SK-N-SH (cell line): ENCODE measurements around the gene TBC1D3B. TPM values are rescaled to one million over a fixed set of nuclear protein-coding genes. Genes with fewer than 3 reads are reported as not detected.
"Not testable (repeated sequence)": the region's sequence is repeated elsewhere in the genome, so short reads cannot be mapped to it uniquely, and the experiment has no call there.

Experiments used
- CTCF ChIA-PET: fragments of 300-600, 350-600 bp; formaldehyde crosslinking; extraction: SDS; loops from one replicate; lab custom pipeline; 2021; lab: Yijun Ruan, JAX
- POLR2A ChIA-PET: fragments of 350-600 bp; sonication (Branson Sonifier 250); formaldehyde crosslinking; extraction: SDS; loops from one replicate; lab custom pipeline; 2020; ENCODE audit warnings: antibody characterized with exemption, inconsistent platforms; lab: Yijun Ruan, JAX
- DNase-seq: peaks from one replicate; pipeline ENCODE4 v3.0.0; 2012
- H2AFZ ChIP-seq: fragments of 200-600 bp; sonication (generic); 2 replicates; pipeline ENCODE4 v1.8.1; 2016; ENCODE audit warnings: antibody characterized with exemption, mild to moderate bottlenecking, low read depth
- H3F3A ChIP-seq: fragments of 200-600 bp; sonication (generic); replicated peaks from 2 replicates; pipeline ENCODE3; 2016; ENCODE audit warnings: antibody characterized with exemption, mild to moderate bottlenecking; ENCODE audit not compliant: insufficient read depth
- H3K27ac ChIP-seq, 2 experiments: fragments of 200-500 bp in 1 of 2; fragments of 200-600 bp in 1 of 2; sonication (Bioruptor generic) in 1 of 2; sonication (generic), shearing (Covaris generic) in 1 of 2; 2 replicates each; pipeline versions ENCODE4 v1.5.1 to v1.6.1; 2014 to 2016; ENCODE audit warnings: low read depth in 2 of 2, inconsistent platforms in 1 of 2, low read length in 1 of 2, mild to moderate bottlenecking in 1 of 2, mixed read lengths in 1 of 2
- H3K27me3 ChIP-seq: fragments of 200-600 bp; sonication (generic), shearing (Covaris generic); 2 replicates; pipeline ENCODE4 v1.6.1; 2016; ENCODE audit warnings: mixed run types; ENCODE audit not compliant: insufficient read depth
- H3K36me3 ChIP-seq, 2 experiments: fragments of 200-500 bp in 1 of 2; fragments of 200-600 bp in 1 of 2; sonication (Bioruptor generic) in 1 of 2; sonication (generic) in 1 of 2; replicated peaks in 1 of 2; 2 replicates each; pipeline versions ENCODE3 to v1.5.1; 2014 to 2016; ENCODE audit warnings: low read length in 1 of 2, mild to moderate bottlenecking in 1 of 2; ENCODE audit not compliant: insufficient read depth in 2 of 2, control insufficient read depth in 1 of 2
- H3K4me1 ChIP-seq, 2 experiments: fragments of 200-500 bp in 1 of 2; fragments of 200-600 bp in 1 of 2; sonication (Bioruptor generic) in 1 of 2; sonication (generic), shearing (Covaris generic) in 1 of 2; 2 replicates each; pipeline versions ENCODE4 v1.5.1 to v1.6.1; 2014 to 2016; ENCODE audit warnings: low read depth in 1 of 2, low read length in 1 of 2, mixed run types in 1 of 2; ENCODE audit not compliant: insufficient read depth in 2 of 2, control insufficient read depth in 1 of 2
- H3K4me2 ChIP-seq: fragments of 200-600 bp; sonication (generic), shearing (Covaris generic); 2 replicates; pipeline ENCODE4 v1.6.1; 2017; ENCODE audit warnings: mixed run types
- H3K4me3 ChIP-seq, 2 experiments: fragments of 200-500 bp in 1 of 2; fragments of 200-600 bp in 1 of 2; sonication (Bioruptor generic) in 1 of 2; sonication (generic), shearing (Covaris generic) in 1 of 2; 2 replicates each; pipeline versions ENCODE4 v1.5.1 to v1.8.1; 2014 to 2016; ENCODE audit warnings: low read depth in 2 of 2, inconsistent platforms in 1 of 2, low read length in 1 of 2, mild to moderate bottlenecking in 1 of 2, mixed read lengths in 1 of 2, moderate library complexity in 1 of 2
- H3K79me2 ChIP-seq: fragments of 200-600 bp; sonication (generic); 2 replicates; pipeline ENCODE4 v1.8.1; 2017; ENCODE audit warnings: mild to moderate bottlenecking; ENCODE audit not compliant: insufficient read depth
- H3K9ac ChIP-seq: fragments of 200-600 bp; sonication (generic); 2 replicates; pipeline ENCODE4 v1.6.1; 2017; ENCODE audit warnings: mixed run types
- H3K9me2 ChIP-seq: fragments of 200-600 bp; sonication (generic); 2 replicates; pipeline ENCODE4 v1.6.1; 2017; ENCODE audit warnings: mixed run types
- H3K9me3 ChIP-seq: fragments of 200-600 bp; sonication (generic); 2 replicates; pipeline ENCODE4 v1.6.1; 2017; ENCODE audit warnings: mixed run types, mild to moderate bottlenecking, moderate library complexity
- H4K20me1 ChIP-seq: fragments of 200-600 bp; sonication (generic); 2 replicates; pipeline ENCODE4 v1.6.1; 2017; ENCODE audit warnings: mild to moderate bottlenecking, mixed run types; ENCODE audit not compliant: insufficient read depth
- CHD2 ChIP-seq: fragments of 150-350 bp; IDR thresholded peaks from 2 replicates; pipeline ENCODE4 v1.6.1; 2018; ENCODE audit warnings: low read length; ENCODE audit not compliant: partially characterized antibody
- EZH2phosphoT487 ChIP-seq: fragments of 200-600 bp; sonication (generic); IDR thresholded peaks from 2 replicates; pipeline ENCODE4 v1.6.1; 2017; ENCODE audit warnings: low read depth, mixed run types, mild to moderate bottlenecking, antibody characterized with exemption, moderate library complexity, borderline replicate concordance
- FOSL2 ChIP-seq: IDR thresholded peaks from 2 replicates; pipeline ENCODE4 v1.4.0; 2012; ENCODE audit warnings: low read depth, mild to moderate bottlenecking, moderate library complexity, borderline replicate concordance
- FOXJ3 ChIP-seq: sonication (generic); formaldehyde crosslinking; IDR thresholded peaks from 2 replicates; pipeline ENCODE4 v1.5.1; 2020; ENCODE audit warnings: mild to moderate bottlenecking, missing genetic modification reagents
- GABPA ChIP-seq: IDR thresholded peaks from 2 replicates; pipeline ENCODE4 v1.4.0; 2012; ENCODE audit warnings: low read depth, mild to moderate bottlenecking
- JUND ChIP-seq: IDR thresholded peaks from 2 replicates; pipeline ENCODE4 v1.4.0; 2012
- MEF2A ChIP-seq: IDR thresholded peaks from 2 replicates; pipeline ENCODE4 v1.4.0; 2012; ENCODE audit warnings: low read depth, borderline replicate concordance
- MXI1 ChIP-seq: IDR thresholded peaks from 2 replicates; pipeline ENCODE4 v1.6.1; 2012; ENCODE audit warnings: mild to moderate bottlenecking, low read depth, low read length, improper control_type of control experiment
- NFIC ChIP-seq: IDR thresholded peaks from 2 replicates; pipeline ENCODE4 v1.4.0; 2012; ENCODE audit warnings: borderline replicate concordance
- RCOR1 ChIP-seq: fragments of 150-350 bp; IDR thresholded peaks from 2 replicates; pipeline ENCODE4 v1.6.1; 2017; ENCODE audit warnings: antibody characterized with exemption, low read length
- RXRA ChIP-seq: IDR thresholded peaks from 2 replicates; pipeline ENCODE4 v1.4.0; 2012; ENCODE audit warnings: low read depth, mild to moderate bottlenecking, borderline replicate concordance
- SMC3 ChIP-seq: IDR thresholded peaks from 2 replicates; pipeline ENCODE4 v1.6.1; 2012; ENCODE audit warnings: low read depth, low read length, improper control_type of control experiment
- TCF12 ChIP-seq: IDR thresholded peaks from 2 replicates; pipeline ENCODE4 v1.4.0; 2012
- WGBS: methylation state at CpG from one replicate; pipeline ENCODE4 v1.1.6; 2017; ENCODE audit warnings: low lambda C conversion rate; 5-methylcytosine and 5-hydroxymethylcytosine counted together
- polyA plus RNA-seq, 3 experiments: library from polyadenylated mRNA; depleted of rRNA; stranded (reverse); fragments of >200 nt; gene quantifications; 2 replicates each; pipeline ENCODE4 v1.2.3, GENCODE V29; 2012
- TF ChIP-seq, protein P1 (sequence below): IDR thresholded peaks from 2 replicates; pipeline ENCODE4 v1.4.0; 2012; ENCODE audit warnings: low read depth, borderline replicate concordance
- TF ChIP-seq, protein P2 (sequence below): fragments of 150-350 bp; IDR thresholded peaks from 2 replicates; pipeline ENCODE4 v1.6.1; 2017; ENCODE audit warnings: antibody characterized with exemption, low read length, low read depth, borderline replicate concordance
- TF ChIP-seq, protein P3 (sequence below): IDR thresholded peaks from 2 replicates; pipeline ENCODE4 v1.4.0; 2012; ENCODE audit warnings: low read depth
- TF ChIP-seq, protein P4 (sequence below): fragments of 150-350 bp; IDR thresholded peaks from 2 replicates; pipeline ENCODE4 v1.6.1; 2016; ENCODE audit warnings: mild to moderate bottlenecking, low read depth, low read length

Gene TBC1D3B
- polyA plus RNA-seq, 1 of the 3 experiments (the other 2 are of a cell fraction) = 3.7 TPM

DNA sequence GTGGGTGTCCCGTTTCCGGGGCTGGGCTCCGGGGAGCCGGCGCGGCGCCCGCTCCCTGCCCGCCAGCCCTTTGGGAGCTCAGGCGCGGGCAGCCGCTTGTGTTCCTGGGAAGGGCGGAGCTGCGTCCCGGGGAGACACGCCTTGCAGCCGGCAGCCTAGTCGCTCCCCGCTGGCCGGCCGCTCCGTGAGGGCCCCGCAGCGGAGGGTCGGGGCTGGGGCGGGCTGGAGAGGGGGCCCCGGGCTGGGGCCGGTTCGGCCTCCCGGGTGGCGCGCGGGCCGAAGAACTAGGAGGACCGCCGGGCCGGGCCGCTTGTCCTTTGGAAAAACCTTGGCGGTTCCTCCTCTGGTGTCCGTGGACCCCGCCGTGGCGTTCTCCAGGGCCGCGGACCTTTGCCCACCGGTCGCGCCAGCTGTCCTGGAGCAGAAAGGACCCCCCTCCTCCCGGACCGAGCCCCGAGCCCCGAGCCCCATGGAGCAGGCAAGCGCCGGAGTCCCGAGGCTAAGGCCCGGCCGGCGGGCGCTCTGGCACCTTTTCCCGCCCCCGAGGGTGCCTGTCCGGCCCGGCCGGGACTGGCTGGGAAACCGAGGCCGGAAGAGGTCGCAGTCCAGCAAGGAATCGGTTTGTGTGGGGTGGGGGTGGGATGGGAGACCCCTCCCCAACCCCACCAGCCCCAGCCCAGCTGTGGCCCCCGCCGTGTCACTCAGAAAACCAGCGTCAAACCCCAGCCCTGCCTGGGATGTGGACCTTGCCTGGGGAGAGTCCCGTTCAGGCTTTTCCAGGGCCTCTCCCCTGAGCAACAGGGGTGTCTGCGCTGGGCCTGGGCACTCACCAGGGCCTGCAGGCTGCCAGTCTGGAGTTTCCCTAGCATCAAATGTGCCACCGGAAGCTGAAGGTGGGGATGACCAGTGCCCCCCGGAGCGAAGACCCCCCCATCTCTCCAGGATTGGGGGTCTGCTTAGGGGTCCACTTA, 6.8 kb upstream of the TBC1D3B start (continued):
- TF ChIP-seq SMC3 = no peak
- TF ChIP-seq RCOR1 = no peak
- TF ChIP-seq TCF12 = no peak

DNA sequence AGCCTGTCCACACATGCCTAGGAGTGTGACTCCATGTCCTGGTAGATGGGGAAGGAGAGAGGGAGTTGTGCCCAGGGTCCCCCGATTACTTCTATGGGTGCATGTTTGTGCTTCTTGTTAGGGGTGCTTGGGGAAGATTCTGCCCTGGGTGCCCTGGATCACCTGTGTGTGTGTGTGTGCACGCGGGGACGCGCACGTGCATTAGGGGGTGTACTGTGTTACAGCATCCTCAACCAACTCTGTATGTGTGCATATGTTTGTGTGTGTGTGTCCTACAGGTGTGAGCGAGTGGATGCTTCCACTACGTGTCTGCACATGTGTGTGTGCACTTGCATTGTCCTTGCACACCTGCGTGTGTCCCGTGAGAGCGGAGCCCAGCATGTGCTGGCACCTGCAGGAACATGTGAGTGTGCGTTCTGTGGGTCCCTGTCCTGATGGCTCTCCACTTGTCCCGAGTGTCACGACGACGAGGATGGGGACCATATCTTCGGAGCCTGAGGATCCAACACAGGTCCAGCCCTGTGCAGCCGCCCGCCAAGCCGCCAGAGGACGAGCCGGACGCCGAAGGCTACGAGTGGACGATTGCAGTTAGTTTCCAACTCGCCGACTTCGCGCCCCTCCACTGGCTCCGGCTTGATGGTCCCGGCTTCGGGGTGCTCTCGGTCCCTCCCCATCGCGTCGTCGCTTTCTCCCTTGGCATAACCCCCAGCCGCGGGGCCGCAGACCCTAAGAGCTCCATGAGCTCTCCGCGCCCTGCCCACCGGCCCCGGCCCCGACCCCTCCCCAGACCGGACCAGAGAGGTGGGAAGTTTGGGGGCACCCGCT, 6.0 kb upstream of the TBC1D3B start:
- ChIA-PET CTCF (interaction anchor here (0.7 to 0.9 kb wide), 2 partner anchors 300 to 304 kb away, joined by 3 read pairs; partner anchors contain the start of gene ZNHIT3), POLR2A (no interaction called here)
- no peak for DNase-seq
- no peaks in the 10 kb centered on the region for H3F3A ChIP-seq
- peak overlapping the region; percentile 89 for H3K4me2 ChIP-seq
- H3K9ac ChIP-seq = no peak overlapping the region
- TF ChIP-seq FOXJ3 (CRISPR knock-in tag) (no peak), MXI1 (no peak), GABPA (no peak), RCOR1 (no peak), RXRA (no peak), FOSL2 (no peak), EZH2phosphoT487 (no peak), JUND (no peak), CHD2 (no peak), NFIC (no peak), MEF2A (no peak)
- TF ChIP-seq, protein P1, sequence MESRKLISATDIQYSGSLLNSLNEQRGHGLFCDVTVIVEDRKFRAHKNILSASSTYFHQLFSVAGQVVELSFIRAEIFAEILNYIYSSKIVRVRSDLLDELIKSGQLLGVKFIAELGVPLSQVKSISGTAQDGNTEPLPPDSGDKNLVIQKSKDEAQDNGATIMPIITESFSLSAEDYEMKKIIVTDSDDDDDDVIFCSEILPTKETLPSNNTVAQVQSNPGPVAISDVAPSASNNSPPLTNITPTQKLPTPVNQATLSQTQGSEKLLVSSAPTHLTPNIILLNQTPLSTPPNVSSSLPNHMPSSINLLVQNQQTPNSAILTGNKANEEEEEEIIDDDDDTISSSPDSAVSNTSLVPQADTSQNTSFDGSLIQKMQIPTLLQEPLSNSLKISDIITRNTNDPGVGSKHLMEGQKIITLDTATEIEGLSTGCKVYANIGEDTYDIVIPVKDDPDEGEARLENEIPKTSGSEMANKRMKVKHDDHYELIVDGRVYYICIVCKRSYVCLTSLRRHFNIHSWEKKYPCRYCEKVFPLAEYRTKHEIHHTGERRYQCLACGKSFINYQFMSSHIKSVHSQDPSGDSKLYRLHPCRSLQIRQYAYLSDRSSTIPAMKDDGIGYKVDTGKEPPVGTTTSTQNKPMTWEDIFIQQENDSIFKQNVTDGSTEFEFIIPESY = no peak
- TF ChIP-seq, protein P2, sequence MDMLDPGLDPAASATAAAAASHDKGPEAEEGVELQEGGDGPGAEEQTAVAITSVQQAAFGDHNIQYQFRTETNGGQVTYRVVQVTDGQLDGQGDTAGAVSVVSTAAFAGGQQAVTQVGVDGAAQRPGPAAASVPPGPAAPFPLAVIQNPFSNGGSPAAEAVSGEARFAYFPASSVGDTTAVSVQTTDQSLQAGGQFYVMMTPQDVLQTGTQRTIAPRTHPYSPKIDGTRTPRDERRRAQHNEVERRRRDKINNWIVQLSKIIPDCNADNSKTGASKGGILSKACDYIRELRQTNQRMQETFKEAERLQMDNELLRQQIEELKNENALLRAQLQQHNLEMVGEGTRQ = no peak
- TF ChIP-seq, protein P3, sequence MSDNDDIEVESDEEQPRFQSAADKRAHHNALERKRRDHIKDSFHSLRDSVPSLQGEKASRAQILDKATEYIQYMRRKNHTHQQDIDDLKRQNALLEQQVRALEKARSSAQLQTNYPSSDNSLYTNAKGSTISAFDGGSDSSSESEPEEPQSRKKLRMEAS = no peak
- TF ChIP-seq, protein P4, sequence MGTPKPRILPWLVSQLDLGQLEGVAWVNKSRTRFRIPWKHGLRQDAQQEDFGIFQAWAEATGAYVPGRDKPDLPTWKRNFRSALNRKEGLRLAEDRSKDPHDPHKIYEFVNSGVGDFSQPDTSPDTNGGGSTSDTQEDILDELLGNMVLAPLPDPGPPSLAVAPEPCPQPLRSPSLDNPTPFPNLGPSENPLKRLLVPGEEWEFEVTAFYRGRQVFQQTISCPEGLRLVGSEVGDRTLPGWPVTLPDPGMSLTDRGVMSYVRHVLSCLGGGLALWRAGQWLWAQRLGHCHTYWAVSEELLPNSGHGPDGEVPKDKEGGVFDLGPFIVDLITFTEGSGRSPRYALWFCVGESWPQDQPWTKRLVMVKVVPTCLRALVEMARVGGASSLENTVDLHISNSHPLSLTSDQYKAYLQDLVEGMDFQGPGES = no peak
- no peaks in the 10 kb centered on the region for H3K4me1 ChIP-seq
- peak overlapping the region; percentile 29; the same call in 1 of the 2 replicates for H2AFZ ChIP-seq
- no peaks in the 10 kb centered on the region for H3K9me2 ChIP-seq
- no peaks in the 10 kb centered on the region for H3K79me2 ChIP-seq
- no peak overlapping the region for H3K27ac ChIP-seq
- no peaks in the 10 kb centered on the region for H3K9me3 ChIP-seq
- no peaks in the 10 kb centered on the region for H3K36me3 ChIP-seq
- no peaks in the 10 kb centered on the region for H4K20me1 ChIP-seq
- WGBS = 25% methylated on average over 46 of the region's 48 CpGs
- peaks cover 50% of the 10 kb centered on the region for H3K27me3 ChIP-seq
- peak overlapping the region; percentile 37 to 39; a peak in 2 of 4 replicates for H3K4me3 ChIP-seq

DNA sequence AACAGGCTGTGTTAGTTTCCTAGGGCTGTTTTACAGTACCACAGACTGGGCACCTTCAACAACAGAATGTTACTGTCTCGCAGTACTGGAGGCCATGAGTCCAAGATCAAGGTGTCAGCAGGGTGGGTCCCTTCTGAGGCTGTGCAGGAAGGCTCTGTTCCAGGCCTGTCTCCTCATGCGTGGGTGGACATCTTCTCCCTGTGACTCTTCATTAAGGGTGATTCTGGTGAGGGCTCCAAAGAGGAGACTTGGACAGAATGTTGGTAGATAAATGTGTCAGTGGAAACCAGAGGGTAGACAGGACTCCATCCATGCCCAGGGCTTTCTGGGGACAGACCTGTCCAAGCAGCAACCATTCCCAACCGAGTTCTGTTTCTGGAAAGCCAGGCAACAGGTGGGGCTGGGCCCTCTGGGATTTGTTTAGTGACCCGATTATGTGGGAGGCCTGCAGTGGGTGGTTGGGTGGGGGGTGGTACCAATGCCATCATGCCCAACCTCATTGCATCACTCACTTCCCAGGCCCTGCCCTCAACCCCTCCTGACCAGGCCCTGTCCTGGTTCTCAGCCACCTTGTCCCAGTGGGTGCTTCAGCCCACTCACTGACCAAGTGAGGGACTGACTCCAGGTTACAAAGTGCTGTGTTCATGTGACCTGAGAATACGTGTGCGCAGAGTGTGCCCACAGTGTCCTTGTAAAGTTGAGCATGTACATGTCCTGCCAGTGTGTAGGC, 5.2 kb upstream of the TBC1D3B start:
- H4K20me1 ChIP-seq, H3K4me1 ChIP-seq, H3K4me2 ChIP-seq, H3K36me3 ChIP-seq, H3F3A ChIP-seq, CTCF ChIA-PET, H3K9ac ChIP-seq, H3K79me2 ChIP-seq, H3K4me3 ChIP-seq, H2AFZ ChIP-seq, H3K27ac ChIP-seq, DNase-seq, H3K9me2 ChIP-seq, POLR2A ChIA-PET, H3K9me3 ChIP-seq: not testable (repeated sequence)
- peaks cover 42% of the 10 kb centered on the region for H3K27me3 ChIP-seq
- 48% methylated on average over 6 of the region's 6 CpGs for WGBS
